Activated naive CD4-positive, alpha-beta T cell treated with anti-CD3 and anti-CD28 coated beads for 36 hours (primary cell): ENCODE measurements around the gene CD276. TPM values are rescaled to one million over a fixed set of nuclear protein-coding genes. Genes with fewer than 3 reads are reported as not detected.
"Not testable (repeated sequence)": the region's sequence is repeated elsewhere in the genome, so short reads cannot be mapped to it uniquely, and the experiment has no call there.

Source experiments
- CTCF ChIA-PET: fragments of 350-600 bp; sonication (Branson Sonifier 250); formaldehyde crosslinking; loops from one replicate; lab custom pipeline; 2021; ENCODE audit warnings: antibody characterized with exemption; lab: Charles Lee
- DNase-seq: peaks from one replicate; pipeline ENCODE4 v3.0.0-alpha.2; 2020
- H3K27ac Mint-ChIP-seq: one replicate; pipeline ENCODE4 v1.8.0; 2021; ENCODE audit warnings: mild to moderate bottlenecking, mixed read lengths
- H3K27me3 Mint-ChIP-seq: one replicate; pipeline ENCODE4 v1.8.0; 2021; ENCODE audit warnings: low read depth, mixed read lengths
- H3K36me3 Mint-ChIP-seq: one replicate; pipeline ENCODE4 v1.8.0; 2021; ENCODE audit warnings: low read depth, mixed read lengths
- H3K4me1 Mint-ChIP-seq: one replicate; pipeline ENCODE4 v1.8.0; 2021; ENCODE audit warnings: low read depth, mixed read lengths
- H3K4me3 Mint-ChIP-seq: one replicate; pipeline ENCODE4 v1.8.0; 2021; ENCODE audit warnings: mild to moderate bottlenecking, moderate library complexity, mixed read lengths
- H3K9me3 Mint-ChIP-seq: one replicate; pipeline ENCODE4 v1.8.0; 2021; ENCODE audit warnings: mixed read lengths
- intact Hi-C: fragments of 100-400 bp; cut with micrococcal nuclease; formaldehyde crosslinking; loops from one replicate; pipeline ENCODE4 v1.15.1; 2023
- total RNA-seq, 2 experiments: library from RNA; stranded (reverse); gene quantifications; one replicate each; pipeline ENCODE4 v1.2.3, GENCODE V29; 2021

The CD276 gene
- total RNA-seq, 2 experiments from 2014 or later: 1.2 to 1.3 TPM

DNA sequence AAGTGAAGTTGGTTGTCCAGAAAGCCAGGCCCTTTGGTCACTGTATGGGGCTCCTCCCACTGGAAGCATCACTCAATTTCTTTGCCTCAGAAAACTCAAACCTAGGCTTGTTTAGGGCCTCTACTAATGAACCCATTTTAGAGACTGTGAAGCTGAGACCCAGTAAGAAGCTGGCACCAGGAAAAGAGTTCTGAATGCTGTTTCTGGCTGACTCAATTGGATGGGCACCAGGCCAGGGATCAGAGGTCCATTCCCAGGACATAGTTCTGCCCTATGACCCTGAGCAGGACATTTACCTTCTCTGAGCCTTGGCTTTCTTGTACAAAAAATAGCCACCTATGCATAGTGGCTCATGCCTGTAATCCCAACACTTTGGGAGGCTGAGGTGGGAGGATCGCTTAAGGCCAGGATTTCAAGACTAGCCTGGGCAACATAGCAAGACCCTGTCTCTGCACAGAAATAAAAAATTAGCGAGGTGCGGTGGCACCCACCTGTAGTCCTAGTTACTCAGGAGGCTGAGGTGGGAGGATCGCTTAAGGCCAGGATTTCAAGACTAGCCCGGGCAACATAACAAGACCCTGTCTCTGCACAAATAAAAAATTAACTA, 30.6 kb downstream of the CD276 start:
- H3K27me3 Mint-ChIP-seq: no peaks in the 10 kb centered on the region
- H3K27ac Mint-ChIP-seq: no peak overlapping the region
- no peak for DNase-seq
- H3K36me3 Mint-ChIP-seq: no peaks in the 10 kb centered on the region
- intact Hi-C loops: no loop called here
- no peaks in the 10 kb centered on the region for H3K9me3 Mint-ChIP-seq
- CTCF ChIA-PET: no interaction called here
- H3K4me3 Mint-ChIP-seq: no peak overlapping the region
- H3K4me1 Mint-ChIP-seq: no peaks in the 10 kb centered on the region

DNA sequence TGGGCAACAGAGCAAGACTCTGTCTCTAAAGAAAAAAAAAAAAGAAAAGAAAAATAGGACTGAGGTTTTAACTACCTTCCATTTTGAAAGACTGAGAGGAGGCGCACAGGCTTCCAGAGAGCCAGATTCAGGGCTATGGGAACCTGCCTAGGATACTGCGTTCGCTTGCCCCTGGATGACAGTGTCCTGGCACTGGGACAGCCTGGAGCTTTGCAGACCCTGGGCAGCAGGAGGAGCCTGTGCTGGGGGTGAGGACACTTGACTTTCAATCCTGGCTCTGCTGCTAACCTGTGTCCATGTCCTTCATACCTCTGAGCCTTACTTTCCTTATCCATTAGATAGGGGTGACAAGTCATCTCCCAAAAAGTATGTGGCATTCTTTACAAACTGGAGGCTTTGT, 31.2 kb downstream of the CD276 start:
- Mint-ChIP-seq H3K4me1 (no peaks in the 10 kb centered on the region), H3K9me3 (no peaks in the 10 kb centered on the region), H3K36me3 (no peaks in the 10 kb centered on the region), H3K27ac (no peak overlapping the region), H3K27me3 (no peaks in the 10 kb centered on the region), H3K4me3 (no peak overlapping the region)
- CTCF ChIA-PET: interaction anchor here (1.1 kb wide), 1 partner anchor 79 kb away, joined by 4 read pairs; no protein-coding TSS in a partner anchor
- intact Hi-C loops: no loop called here
- DNase-seq: no peak

DNA sequence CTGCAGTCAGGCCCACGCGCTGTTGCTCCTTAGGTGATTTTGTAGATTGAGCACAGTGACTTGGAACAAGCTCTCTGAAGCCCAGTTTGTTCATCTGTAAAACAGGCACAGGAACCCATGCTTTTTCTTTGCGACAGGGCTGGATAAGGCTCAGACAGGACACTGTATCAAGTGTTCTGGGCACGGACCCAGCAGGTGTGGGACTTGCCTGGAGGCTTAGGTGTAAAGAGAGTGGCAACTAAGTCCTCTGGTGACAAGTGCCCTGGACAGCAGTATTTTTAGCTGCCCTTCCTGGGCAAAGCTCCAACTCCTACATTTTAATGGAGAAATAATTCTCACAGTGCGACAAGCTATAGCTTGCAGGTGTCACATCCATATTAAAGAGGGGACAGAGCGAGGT, 32.2 kb downstream of the CD276 start:
- no peaks in the 10 kb centered on the region for H3K4me1 Mint-ChIP-seq
- intact Hi-C loops: no loop called here
- DNase-seq: no peak
- CTCF ChIA-PET: interaction anchor here (1.1 kb wide), 1 partner anchor 80 kb away, joined by 4 read pairs; no protein-coding TSS in a partner anchor
- H3K27ac Mint-ChIP-seq: no peak overlapping the region
- no peak overlapping the region for H3K4me3 Mint-ChIP-seq
- H3K27me3 Mint-ChIP-seq: no peaks in the 10 kb centered on the region
- H3K9me3 Mint-ChIP-seq: no peaks in the 10 kb centered on the region
- no peaks in the 10 kb centered on the region for H3K36me3 Mint-ChIP-seq

DNA sequence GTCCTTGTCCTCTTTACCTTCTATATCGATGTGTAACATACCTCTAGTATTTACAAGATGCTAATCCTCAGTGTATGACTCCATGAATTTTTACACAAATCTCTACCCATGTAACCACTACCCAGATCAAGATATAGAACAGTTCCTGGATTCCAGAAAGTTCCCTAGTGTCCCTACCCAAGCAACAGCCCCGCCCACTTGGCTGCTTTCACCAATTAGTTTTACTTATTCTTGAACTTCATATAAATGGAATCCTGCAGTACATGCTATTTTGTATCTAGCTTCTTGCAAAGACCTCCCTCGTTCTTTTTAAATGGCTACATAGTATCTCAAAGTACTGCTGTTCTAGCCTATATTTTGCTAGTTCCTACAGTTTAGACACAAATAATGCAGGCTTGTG, 33.0 kb downstream of the CD276 start:
- no peak for DNase-seq
- H3K4me3 Mint-ChIP-seq: no peak overlapping the region
- no peak overlapping the region for H3K27ac Mint-ChIP-seq
- H3K9me3 Mint-ChIP-seq: no peaks in the 10 kb centered on the region
- CTCF ChIA-PET: interaction anchor here (0.9 kb wide), 1 partner anchor 12 kb away, joined by 3 read pairs; no protein-coding TSS in a partner anchor
- no peaks in the 10 kb centered on the region for H3K27me3 Mint-ChIP-seq
- intact Hi-C loops: no loop called here
- no peaks in the 10 kb centered on the region for H3K4me1 Mint-ChIP-seq
- no peaks in the 10 kb centered on the region for H3K36me3 Mint-ChIP-seq

DNA sequence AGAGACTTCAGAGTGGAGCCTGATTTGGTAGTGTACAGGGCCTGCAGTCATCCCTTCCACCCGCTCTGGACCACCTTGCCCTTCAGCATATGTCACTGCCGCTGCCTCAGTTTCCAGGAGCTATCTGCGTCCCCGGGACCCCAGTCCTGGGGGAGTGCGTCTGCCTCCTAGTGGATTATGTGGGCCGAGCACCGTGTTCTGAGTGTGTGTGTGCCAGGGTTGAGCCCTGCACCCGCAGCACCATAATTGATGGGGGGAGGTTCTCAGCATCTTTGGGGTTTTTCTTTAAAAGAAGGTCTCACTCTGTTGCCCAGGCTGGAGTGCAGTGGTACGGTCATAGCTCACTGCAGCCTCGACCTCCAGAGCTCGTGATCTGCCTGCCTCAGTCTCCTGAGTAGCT, 33.6 kb downstream of the CD276 start:
- intact Hi-C loops: no loop called here
- H3K27me3 Mint-ChIP-seq: no peaks in the 10 kb centered on the region
- CTCF ChIA-PET: interaction anchor here (0.8 to 0.9 kb wide), 3 partner anchors 12 to 83 kb away, joined by 3 read pairs; no protein-coding TSS in a partner anchor
- no peaks in the 10 kb centered on the region for H3K36me3 Mint-ChIP-seq
- no peak for DNase-seq
- no peak overlapping the region for H3K4me3 Mint-ChIP-seq
- no peaks in the 10 kb centered on the region for H3K4me1 Mint-ChIP-seq
- H3K27ac Mint-ChIP-seq: no peak overlapping the region
- no peaks in the 10 kb centered on the region for H3K9me3 Mint-ChIP-seq

DNA sequence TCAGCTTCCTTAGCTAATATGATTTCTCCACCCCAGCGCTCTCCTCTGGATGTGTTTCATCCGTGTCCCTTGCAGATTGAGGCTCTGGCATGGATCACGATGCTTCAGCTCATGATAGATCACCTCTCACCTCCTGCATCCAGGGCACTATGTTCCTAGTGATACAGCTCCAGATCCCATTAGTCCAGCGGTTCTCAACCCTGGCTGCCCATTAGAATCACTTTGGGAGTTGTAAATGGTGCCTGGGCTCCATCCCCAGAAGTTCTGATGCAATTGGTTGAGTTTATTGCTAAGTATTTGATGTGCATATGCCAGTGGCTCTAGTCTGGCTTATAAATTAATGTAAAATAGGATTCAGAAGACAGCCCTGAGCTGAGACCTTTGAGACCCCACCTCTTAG, 34.5 kb downstream of the CD276 start:
- Mint-ChIP-seq H3K9me3 (no peaks in the 10 kb centered on the region), H3K4me3 (no peak overlapping the region), H3K36me3 (no peaks in the 10 kb centered on the region), H3K27ac (no peak overlapping the region), H3K27me3 (no peaks in the 10 kb centered on the region), H3K4me1 (no peaks in the 10 kb centered on the region)
- no peak for DNase-seq
- CTCF ChIA-PET: interaction anchor here (0.6 to 0.9 kb wide), 4 partner anchors 13 to 120 kb away, joined by 3 read pairs; no protein-coding TSS in a partner anchor
- intact Hi-C loops: no loop called here

DNA sequence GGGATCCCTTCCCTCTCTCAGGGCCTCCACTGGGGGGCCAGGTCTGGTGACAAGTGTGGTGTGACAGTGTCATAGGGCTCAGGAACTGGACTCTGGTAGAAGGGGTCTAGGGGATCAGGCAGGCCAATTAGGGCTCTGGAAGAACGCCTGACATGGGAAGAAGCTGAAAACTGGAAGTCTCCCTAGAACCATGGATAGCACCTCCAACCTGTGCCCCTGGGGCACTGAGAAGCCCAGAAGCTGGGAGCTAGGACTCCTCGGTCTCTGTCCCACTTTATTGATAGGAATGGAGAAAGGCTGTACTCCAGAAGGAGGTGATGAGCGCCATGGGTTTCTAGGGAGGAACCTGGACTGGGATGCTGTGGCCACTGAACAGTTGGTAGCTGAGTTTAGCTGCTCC, 38.2 kb downstream of the CD276 start:
- Mint-ChIP-seq H3K4me1 (no peaks in the 10 kb centered on the region), H3K27ac (no peak overlapping the region), H3K9me3 (no peaks in the 10 kb centered on the region), H3K4me3 (no peak overlapping the region), H3K27me3 (no peaks in the 10 kb centered on the region), H3K36me3 (no peaks in the 10 kb centered on the region)
- DNase-seq: no peak
- CTCF ChIA-PET: interaction anchor here (1.1 to 2.0 kb wide), 2 partner anchors 17 to 86 kb away, joined by 3 to 5 read pairs; no protein-coding TSS in a partner anchor
- intact Hi-C loops: no loop called here

DNA sequence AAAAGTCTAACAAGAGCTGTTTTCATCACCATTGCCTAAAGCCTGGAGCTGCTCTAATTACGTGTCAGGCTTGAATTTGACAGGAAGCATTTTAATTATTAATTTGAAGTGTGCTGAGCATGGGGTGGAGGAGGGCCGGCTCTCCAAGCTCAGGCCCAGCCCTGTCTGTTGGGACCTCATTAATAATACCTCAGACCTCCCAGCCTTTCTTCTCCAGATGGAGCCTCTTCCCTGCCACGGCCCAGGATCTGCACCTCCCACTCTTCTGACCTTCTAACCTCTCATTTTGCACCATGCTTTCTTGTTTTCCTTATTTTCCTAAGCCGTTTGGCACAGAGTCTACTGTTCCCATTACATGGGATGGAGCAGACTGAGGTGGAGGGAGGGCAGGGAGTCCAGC, 39.0 kb downstream of the CD276 start:
- H3K27me3 Mint-ChIP-seq: no peaks in the 10 kb centered on the region
- no peaks in the 10 kb centered on the region for H3K36me3 Mint-ChIP-seq

DNA sequence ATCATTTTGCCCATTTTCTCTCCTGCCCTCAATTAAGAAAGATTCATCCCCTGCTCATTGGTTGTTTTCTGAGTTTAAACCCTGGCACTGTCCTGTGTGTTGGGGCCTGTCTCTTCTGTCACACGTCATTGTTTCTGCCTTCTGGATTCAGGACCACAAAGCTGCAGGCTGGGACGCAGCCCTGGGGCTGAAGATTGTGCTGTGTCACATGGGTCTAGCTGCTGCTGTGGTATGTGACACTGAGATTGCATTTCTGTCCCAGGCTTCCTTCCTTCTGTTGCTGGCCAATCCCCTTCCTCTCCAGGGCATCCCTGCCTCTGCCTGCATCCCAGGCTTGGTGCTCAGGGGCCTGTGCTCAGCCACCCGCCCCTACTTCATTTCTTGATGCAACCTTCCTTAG, 40.0 kb downstream of the CD276 start:
- Mint-ChIP-seq H3K36me3 (no peaks in the 10 kb centered on the region), H3K27ac (no peak overlapping the region), H3K27me3 (no peaks in the 10 kb centered on the region), H3K9me3 (no peaks in the 10 kb centered on the region), H3K4me1 (no peaks in the 10 kb centered on the region), H3K4me3 (no peak overlapping the region)
- no peak for DNase-seq
- CTCF ChIA-PET: no interaction called here
- intact Hi-C loops: no loop called here

More for the DNA sequence above, 39.0 kb downstream of the CD276 start:
- Mint-ChIP-seq H3K27ac (no peak overlapping the region), H3K4me3 (no peak overlapping the region), H3K4me1 (no peaks in the 10 kb centered on the region), H3K9me3 (no peaks in the 10 kb centered on the region)
- intact Hi-C loops: no loop called here
- no peak for DNase-seq
- CTCF ChIA-PET: interaction anchor here (2.0 kb wide), 1 partner anchor 18 kb away, joined by 5 read pairs; no protein-coding TSS in a partner anchor

DNA sequence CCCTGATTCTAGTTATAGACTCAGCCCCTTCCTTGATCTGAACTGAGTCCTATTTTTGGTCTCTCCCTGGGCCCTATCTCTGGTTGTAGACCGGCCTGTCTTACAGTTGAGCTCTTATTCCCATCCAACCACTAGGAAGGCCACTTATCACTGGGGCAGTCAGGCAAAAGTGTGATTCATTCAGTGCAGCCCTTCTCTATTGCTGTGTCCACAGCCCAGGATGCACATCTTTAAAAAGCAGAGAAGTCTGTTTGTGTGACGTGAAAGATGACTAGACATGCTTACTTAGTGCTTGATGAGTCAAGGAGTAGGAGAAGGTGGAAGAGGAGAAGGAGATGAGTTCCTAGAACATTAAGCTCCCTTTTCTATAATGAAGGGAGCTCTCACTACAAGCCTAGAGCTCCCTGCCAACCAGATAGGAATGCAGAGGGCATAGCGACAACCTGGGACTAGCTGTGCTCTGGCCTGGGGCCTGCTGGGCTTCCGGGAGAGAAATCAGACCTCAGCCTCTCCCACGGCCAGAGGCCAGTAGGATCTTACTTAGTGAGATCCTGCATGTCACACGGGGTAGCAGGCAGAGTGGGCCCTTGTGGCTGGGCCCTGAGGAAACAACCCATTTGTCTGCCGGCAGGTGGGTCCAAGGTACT, 43.3 kb downstream of the CD276 start:
- Mint-ChIP-seq H3K4me1 (no peaks in the 10 kb centered on the region), H3K9me3 (no peaks in the 10 kb centered on the region), H3K4me3 (no peak overlapping the region), H3K36me3 (no peaks in the 10 kb centered on the region), H3K27me3 (no peaks in the 10 kb centered on the region), H3K27ac (no peak overlapping the region)
- DNase-seq: no peak
- intact Hi-C loops: no loop called here
- CTCF ChIA-PET: no interaction called here

DNA sequence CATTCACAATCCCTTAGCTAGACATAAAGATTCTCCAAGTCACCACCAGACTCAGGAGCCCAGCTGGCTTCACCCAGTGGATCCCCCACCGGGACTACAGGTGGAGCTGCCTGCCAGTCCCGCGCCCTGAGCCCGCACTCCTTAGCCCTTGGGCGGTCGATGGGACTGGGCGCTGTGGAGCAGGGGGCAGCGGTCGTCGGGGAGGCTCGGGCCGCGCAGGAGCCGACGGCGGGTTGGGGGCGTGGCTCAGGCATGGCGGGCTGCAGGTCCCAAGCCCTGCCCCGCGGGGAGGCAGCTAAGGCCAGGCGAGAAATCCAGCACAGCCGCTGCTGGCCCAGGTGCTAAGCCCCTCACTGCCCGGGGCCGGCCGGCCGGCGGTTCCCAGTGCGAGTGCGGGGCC, 47.9 kb downstream of the CD276 start:
- H3K4me1 Mint-ChIP-seq, H3K27me3 Mint-ChIP-seq, DNase-seq, intact Hi-C loops, H3K9me3 Mint-ChIP-seq, H3K27ac Mint-ChIP-seq, H3K36me3 Mint-ChIP-seq, H3K4me3 Mint-ChIP-seq: not testable (repeated sequence)
- CTCF ChIA-PET: interaction anchor here (0.6 kb wide), 1 partner anchor 84 kb away, joined by 3 read pairs; no protein-coding TSS in a partner anchor

DNA sequence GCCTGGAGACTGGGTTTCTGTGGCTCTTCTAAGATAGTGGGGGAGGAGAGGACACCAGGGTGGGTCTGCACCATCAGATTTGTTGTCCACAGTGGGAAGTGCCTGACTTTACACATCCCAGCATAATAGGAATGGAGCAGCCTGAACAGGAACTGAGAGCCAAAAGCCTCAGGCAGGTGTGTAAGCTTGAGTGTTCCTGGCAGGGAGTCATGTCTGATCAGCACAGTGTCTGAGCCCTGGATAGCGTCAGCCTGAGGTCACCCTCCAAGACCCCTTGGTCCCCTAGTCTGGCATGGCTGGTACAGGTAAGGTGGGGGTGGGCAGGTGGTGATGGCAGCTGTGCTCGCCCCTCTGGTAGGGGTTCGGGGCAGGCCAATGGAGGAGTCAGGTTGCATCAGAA, 48.7 kb downstream of the CD276 start:
- H3K27ac Mint-ChIP-seq: no peak overlapping the region
- DNase-seq: no peak
- H3K9me3 Mint-ChIP-seq: no peaks in the 10 kb centered on the region
- intact Hi-C loops: no loop called here
- H3K4me1 Mint-ChIP-seq: no peaks in the 10 kb centered on the region
- no peaks in the 10 kb centered on the region for H3K36me3 Mint-ChIP-seq
- CTCF ChIA-PET: interaction anchor here (0.6 kb wide), 1 partner anchor 473 kb away, joined by 7 read pairs; no protein-coding TSS in a partner anchor
- H3K27me3 Mint-ChIP-seq: peaks cover 2% of the 10 kb centered on the region
- H3K4me3 Mint-ChIP-seq: no peak overlapping the region

DNA sequence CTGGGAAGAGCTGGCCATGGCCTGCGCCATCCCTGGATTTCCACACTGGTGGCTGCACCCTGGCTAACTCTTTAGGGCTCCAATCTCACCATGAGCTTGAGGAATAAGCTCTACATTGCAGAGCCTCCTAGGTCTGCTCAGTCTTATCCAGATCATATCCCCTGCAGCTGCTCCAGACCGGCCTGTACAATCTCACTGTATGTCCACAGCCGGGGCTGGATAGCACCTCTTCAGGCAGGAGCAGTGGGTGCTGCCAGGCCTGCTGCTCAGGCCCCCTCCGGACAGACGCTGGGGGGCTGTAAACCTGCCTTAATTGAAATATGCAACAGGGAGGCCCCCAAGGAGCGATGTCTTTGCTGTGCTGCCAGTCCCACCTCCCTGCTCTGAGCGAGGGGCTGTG, 53.4 kb downstream of the CD276 start:
- Mint-ChIP-seq H3K27ac (no peak overlapping the region), H3K4me3 (no peak overlapping the region), H3K27me3 (peaks cover 2% of the 10 kb centered on the region), H3K4me1 (no peaks in the 10 kb centered on the region), H3K9me3 (no peaks in the 10 kb centered on the region), H3K36me3 (no peaks in the 10 kb centered on the region)
- intact Hi-C loops: no loop called here
- CTCF ChIA-PET: no interaction called here
- no peak for DNase-seq
